Choroid plexus epithelial cell (primary cell): ENCODE results near the gene ALDH3B1.

Experiments used
- DNase-seq: peaks from one replicate; pipeline ENCODE4 v3.0.0-alpha.2; 2010; ENCODE audit warnings: low read depth
- H3K4me3 ChIP-seq: 2 replicates; pipeline ENCODE4 v1.5.1; 2011; ENCODE audit warnings: low read depth, mild to moderate bottlenecking, control low read depth, low read length, moderate library complexity
- CTCF ChIP-seq: conservative IDR thresholded peaks from 2 replicates; pipeline ENCODE4 v1.5.1; 2011; ENCODE audit warnings: low read depth, mild to moderate bottlenecking, control low read depth, inconsistent platforms, low read length, moderate library complexity

The ALDH3B1 gene

GRCh38 chr11:68056317-68057285 is 46.5 kb downstream of the ALDH3B1 start:
- no peak overlapping the region for H3K4me3 ChIP-seq
- no peak for DNase-seq
- TF ChIP-seq CTCF: no peak

GRCh38 chr11:68057807-68058206 is 47.7 kb downstream of the ALDH3B1 start:
- no peak overlapping the region for H3K4me3 ChIP-seq
- DNase-seq: no peak
- TF ChIP-seq CTCF: no peak

- no peak for TF ChIP-seq CTCF
- no peak overlapping the region for H3K4me3 ChIP-seq
- no peak for DNase-seq
Measured at GRCh38 chr11:68061508-68061907, 51.4 kb downstream of the ALDH3B1 start.

- no peak for DNase-seq
- H3K4me3 ChIP-seq: no peak overlapping the region
- TF ChIP-seq CTCF: no peak
Measured at GRCh38 chr11:68064926-68065325, 54.8 kb downstream of the ALDH3B1 start.

GRCh38 chr11:68065841-68066240 is 55.7 kb downstream of the ALDH3B1 start:
- TF ChIP-seq CTCF: no peak
- no peak overlapping the region for H3K4me3 ChIP-seq
- DNase-seq: no peak

GRCh38 chr11:68066742-68067141 is 56.6 kb downstream of the ALDH3B1 start:
- TF ChIP-seq CTCF: no peak
- H3K4me3 ChIP-seq: no peak overlapping the region
- DNase-seq: peak; percentile 17

GRCh38 chr11:68067991-68068390 is 57.9 kb downstream of the ALDH3B1 start:
- no peak overlapping the region for H3K4me3 ChIP-seq
- TF ChIP-seq CTCF: no peak
- DNase-seq: no peak
